ENCODE data around the gene BTRC.

The BTRC gene

DNA sequence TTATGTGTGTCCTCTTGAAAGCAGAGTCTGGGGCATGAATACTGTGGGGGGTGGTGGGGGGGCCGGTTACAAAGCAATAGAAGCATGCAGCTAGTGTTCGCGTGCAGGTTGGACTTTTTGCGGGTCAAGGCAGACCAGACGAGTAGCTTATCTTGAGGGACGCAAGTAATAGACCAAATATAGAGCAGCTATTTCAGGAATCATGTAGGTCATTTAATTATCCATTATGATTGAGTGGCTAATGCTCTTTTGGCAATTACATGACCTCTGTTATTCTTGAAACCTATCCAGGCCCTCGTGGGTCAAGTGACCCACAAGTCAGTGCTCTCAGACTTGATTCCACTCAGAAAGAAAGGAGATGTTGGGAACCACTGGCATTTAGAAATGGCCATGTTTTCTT lies 93.0 kb downstream of the BTRC start:
- no peak for DNase-seq

DNA sequence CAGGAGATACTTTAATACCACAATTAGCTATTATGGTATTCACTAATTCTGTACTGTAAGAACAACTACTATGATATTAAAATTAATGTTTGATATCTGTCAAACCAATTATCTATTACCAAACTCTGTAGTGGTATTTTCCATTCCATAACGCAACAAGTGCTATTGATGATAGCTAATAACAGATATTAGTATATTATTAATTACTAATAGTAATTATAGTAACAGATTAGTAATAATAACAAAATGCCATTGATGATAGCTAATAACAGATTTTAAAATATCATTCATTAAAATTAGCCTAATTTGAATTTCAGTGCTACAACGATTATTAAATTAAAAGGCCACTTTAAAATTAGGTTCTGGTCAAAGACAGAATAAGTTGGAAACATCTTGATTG lies 93.5 kb downstream of the BTRC start:
- DNase-seq, result no peak

DNA sequence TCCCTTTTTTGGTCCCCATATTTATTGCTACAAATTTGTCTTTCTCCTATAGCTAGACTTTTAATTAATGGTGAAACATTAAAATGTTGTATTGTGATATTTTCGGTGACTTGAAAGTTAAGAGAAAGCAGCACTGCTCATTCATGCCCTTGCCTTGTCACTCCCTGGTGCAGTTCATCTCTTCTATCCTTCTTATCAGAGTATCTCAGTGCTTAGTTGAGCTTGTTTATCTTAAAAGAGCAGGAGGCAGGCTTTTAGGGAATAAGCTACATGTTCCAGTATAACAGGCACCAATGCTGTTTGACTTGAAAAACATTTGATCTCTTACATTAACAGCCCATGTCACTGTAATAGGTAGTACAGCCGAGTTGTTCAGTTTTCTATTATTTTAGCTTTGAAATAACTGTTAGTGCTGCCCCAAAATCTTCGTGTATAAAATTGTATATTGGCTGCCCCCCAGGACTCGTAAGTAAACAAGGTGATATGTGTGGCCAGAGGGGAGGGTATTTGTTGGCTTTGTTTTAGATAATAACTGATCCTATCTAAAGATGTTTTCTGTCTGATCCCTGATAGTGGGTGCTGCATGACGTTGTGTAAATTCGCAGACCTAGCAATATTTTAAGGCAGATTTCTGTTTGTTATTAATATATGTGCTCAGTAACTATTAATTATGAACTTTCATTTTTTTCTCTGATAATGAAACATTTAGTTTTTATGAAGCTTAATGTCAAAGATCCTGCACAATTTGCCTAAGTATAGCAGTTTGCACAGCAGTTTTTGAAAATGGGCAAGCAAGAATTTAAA lies 96.5 kb downstream of the BTRC start:
- no peak for DNase-seq

DNA sequence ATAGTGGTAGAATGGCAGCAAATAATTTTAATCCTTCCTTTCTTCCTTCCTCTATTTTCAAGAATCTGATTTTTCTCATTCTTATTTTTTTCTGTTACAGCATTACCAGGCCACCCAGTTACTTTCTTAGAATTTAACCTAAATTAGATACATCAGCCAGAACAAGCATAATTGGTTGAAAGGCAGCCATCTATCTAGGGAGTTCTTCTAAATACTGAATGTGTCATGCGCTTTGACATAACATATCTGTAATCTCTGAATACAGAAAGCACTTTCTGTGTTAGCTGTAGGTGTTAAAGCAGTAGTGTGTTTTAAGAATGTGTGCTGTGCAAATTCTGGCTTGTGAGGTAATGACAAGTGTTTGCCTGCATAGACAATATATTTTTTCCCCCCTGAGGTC lies 97.3 kb downstream of the BTRC start:
- DNase-seq, result no peak

DNA sequence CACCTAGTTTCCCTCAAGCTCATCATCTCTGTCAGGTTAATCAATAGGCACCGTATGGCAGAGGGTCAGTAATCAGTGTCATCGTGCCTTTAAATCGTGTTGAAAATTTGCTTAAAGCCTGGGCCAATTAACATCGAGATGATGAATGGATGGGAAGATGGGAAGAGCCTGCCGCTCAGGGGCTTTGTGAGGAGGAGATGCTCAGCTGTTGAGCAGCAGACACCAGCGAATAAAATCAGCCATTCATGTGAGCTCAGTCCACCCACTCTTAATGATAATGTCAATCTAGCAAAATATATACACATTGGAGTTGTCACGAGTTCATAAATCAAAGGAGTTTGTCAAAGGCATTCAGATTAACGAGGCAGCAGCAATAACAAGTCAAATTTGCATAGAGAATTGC lies 97.7 kb downstream of the BTRC start:
- no peak for DNase-seq

DNA sequence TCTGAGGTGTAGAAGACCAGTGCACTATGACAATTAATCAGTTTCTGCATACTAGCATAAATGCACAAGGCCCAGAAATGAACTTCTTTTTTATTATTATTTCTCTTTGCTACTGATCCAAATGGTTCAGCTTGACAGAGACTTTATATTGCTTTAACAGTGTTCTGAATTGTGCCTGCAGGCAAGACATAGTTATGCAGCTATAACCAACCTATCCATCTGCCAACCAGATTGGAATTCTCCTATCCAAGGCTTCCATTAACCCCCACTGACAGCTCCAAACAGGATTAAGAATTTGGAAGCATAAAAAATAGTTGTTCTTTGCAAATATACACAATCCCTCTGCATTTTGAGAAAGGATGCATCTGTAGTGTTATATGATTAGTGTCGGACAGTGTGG lies 98.2 kb downstream of the BTRC start:
- no peak for DNase-seq

DNA sequence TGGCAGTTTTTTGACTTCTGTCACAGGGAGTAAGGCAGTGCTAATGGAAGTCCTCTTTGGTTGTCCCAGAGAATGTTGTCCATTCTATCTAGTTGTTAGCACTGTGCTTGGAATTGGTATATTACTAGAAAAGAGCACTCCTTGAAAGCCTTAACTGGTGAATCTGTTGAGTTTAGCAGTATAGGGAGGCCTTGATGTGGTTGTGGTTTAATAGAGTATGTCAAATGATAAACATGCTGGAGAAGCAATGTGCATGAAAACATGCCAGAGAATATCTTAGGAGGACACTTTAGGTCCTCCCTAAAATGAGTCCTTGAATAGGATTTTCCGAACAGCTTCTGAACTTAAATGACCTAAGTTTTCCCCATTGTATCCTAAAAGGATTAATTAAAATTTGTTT lies 98.6 kb downstream of the BTRC start:
- no peak for DNase-seq

DNA sequence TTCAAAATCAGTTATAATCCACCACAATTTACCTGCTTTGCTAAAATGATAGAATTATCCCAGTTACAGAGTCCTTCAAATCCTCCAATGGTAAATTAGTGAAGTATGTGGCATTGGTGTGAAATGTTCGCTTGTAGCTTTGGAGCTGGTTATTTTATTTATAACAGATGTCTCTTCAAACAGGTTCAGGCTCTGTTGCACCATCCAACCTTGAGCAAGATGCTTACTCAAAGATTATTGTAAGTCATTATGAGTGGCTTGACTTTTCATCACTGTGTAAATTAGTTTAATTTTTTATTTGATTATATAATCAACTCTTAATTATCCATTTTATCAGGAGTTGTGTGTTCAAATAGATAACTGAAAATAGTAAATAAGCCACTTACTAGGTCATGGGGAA lies 99.4 kb downstream of the BTRC start:
- no peak for DNase-seq

DNA sequence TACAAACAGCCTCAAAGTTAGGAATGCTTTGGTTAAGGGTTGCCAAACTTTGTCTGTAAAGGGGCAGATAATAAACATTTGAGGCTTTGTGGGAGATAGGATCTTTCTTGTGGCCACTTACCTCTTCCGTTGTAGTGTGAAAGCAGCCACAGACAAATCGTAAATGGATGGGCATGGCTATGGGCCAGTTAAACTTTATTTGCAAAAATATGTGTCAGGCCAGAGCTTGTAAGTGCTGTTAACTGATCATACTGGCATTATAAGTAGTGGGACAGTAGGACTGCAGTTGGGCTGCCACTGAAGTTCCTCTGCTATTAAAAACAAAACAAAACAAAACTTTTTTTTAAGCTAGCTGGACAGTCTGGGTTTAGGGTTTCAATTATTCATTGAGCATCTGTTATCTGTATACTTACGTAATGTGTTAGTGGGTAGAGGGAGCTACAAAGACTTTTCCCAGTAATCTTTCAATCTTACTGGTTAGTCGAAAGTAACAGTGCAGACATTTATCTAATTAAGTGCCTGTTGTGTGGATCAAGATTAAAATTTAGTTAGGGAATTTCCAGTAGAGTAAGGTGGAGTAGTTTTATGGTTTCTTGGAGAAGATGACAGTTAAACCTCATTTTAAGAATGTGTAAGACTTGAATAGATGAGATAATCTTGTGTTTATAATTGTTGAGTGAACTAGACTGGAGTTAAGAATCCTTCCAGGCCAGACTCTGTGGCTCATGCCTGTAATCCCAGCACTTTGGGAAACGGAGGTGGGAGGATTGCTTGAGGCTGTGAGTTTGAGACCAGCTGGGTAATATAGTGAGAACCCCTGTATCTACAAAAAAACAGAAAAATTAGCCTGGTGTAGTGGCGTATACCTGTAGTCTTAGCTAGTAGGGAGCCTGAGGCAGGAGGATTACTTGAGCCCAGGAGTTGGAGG lies 100.1 kb downstream of the BTRC start:
- no peak for DNase-seq

DNA sequence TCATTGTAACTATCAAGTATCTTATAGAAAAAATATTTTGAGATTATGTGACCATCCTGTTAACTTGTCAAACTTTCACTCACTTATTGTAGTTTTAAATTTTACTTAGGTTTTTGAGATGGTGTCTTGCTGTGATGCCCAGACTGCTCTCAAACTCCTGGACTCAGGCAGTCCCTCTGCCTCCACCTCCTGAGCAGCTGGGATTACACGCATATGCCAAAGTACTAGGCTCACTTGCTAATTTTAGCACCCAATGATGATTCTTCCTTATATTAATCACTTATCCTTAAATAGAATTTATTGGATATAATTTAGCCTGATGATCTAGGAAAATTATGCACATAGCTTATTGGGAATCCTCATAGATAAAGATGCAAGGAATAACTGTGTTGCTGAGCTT lies 104.9 kb downstream of the BTRC start:
- no peak for DNase-seq

DNA sequence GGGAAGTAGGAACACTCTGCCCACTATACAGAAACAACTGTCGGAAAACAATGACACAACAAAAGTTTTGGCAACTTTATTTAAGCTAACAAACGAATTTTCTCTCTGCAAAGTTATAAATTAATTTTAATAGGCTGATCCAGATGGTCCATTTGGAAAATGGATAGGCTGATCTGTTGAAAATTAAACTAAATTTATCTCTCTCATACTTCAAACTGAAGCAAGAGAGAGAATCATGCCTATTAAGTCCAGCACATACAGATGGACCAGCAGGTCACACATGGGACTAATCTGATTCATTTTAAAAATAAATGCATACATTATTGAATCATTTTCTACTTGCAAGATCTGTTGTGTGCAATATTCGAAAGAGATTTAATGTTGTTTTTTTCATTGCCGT lies 110.1 kb downstream of the BTRC start:
- no peak for DNase-seq

DNA sequence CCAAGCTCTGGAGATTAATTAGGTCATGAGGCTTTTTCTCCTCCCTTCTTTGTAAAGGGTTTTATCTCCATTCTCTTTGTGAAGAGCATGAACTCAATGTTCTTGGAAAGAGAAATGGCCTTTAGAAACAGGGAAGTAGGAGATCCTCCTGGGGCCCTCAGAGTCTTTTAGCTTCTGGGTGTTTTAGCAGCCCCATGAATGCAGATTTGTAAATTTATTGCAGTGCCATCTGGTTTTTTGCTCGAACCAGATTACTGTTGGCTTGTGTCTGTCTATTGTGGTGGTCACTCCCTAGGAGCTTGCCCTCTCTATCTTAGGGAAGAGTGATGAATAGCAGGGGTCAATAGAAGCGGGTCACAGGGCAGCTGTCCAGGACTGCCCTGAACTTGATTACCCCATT lies 110.6 kb downstream of the BTRC start:
- DNase-seq, result no peak

DNA sequence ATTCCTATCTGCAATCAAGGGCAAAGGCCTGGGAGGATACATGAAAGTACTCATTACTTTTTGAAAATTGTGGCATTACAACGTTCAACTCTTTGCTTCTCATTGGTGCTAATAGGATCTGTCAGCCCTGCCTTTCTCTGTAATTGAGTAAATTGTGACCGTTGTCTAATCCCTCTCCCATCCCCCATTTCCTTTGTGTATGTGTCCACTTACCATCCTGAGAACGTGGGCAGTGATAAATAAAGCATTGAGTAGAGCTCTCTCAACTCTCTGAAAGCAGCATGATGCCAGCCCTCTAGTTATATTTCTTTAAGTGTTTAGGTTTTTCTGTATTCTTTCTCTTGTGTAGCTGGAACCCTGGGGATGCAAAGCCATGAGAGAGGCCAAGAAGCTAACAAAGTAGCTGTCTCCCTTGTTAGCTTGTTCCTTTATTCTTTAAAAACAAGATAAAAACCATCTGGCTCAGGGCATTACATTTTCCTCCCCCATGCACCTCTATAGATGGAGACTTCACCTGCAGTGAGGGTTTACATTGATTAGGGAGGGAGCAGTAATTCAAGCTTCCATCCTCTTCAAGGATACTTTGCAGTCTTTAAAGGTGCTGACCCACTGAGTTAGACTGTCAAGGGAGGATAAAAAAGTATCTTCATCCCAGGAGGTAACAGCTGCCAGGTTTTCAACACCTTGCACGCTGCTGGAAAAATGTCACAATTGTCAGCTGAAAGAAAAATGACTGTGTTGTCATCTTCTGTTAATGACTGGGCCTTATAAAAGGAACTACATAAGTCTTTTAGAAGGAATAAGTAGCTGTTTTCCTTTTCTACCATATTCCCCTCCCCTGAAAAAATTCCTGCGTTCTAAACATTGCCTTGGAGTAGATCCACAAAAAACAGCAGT lies 112.3 kb downstream of the BTRC start:
- DNase-seq, result no peak

DNA sequence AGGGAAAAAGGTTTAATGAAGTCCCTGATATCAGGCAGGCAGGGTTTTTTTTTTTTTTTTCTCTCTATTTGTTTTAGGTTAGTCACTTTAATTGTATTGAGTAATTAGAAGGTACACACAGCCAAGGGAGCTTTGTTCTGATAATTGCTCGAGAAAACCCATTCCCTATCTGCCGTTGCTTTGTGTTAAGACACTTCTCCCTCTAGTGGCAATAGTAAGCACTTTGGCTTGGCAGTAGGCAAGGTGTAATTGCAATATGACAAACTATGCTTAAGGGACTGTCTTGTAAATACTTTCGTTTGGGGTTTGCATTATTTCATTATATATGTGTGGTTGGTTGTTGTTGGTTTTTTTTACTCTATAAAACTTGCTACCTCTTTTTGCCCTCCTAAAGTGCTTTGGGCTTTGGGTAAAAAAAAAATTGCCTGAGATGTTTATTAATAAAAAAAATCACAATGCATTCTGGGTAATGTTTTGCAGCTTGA lies 113.4 kb downstream of the BTRC start:
- DNase-seq, result peak; percentile 93

DNA sequence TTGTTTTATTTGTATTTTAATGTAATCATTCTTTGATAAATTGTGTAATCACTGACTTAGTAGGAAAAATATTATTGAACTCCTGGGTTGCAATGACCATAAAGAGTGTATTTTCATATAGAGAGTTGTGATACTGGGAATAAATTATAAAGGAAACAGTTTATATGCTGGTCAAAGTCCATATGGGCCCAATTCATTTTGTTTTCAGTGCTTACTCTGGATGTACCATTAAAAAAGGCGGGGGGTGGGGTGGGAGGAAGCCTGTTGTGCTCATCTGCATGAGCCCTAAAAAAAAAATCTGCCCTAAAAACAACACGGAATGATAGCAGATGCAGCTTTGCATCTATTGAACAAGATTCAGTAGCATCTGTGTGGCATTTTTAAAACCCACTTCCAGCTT lies 114.2 kb downstream of the BTRC start:
- no peak for DNase-seq

DNA sequence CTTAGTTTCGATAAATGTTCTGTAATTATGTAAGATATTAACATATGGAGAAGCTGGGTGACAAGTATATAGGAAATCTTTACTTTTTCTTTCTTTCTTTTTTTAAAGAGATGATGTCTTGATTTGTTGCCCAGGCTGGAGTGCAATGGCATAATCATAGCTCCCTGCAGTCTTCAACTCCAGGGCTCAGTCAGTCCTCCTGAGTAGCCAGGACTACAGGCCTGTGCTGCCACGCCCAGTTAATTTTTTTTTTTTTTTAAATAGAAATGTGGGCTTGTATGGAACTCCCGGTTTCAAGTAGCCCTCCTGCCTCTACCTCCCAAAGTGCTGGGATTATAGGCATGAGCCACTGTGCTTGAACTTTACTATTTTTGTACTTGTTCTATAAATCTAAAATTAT lies 122.4 kb downstream of the BTRC start:
- DNase-seq, result no peak

DNA sequence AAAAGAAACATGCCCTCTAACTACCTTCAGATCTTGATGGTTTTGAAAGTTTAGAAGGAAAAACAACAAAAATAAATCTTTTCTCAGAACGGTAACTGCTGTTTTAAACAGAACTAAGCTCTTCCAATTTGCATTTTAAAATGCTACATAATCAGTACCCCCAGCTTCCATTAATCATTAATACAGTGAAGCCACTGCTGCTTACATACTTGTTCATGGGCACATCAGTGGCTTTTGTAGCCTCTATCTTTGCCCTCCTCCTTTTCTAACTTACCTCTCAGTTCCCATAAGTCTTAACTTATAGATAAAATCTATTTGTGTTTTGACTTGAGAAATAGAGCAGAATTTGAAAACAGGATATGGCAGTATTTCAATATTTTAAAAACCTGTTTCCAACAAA lies 125.0 kb downstream of the BTRC start:
- DNase-seq, result no peak

DNA sequence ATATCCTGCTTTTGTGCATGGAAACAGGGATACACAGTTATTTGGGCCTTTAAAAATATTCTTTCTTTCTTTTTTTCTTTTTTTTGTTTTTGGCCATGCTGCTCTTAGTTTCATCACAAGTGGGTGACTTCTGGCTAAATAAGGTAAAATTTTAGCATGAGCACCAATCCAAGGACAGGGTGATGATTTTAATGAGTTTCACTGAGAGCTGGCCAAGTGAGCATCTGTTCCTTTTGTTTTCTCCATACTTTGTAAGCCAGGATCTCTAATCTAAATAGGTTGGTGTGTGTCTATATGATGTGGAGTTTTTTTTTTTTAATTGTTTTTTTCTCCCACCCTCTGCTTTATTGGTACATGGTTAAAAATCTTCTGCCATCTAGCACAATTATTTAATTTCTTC lies 127.3 kb downstream of the BTRC start:
- DNase-seq, result no peak

DNA sequence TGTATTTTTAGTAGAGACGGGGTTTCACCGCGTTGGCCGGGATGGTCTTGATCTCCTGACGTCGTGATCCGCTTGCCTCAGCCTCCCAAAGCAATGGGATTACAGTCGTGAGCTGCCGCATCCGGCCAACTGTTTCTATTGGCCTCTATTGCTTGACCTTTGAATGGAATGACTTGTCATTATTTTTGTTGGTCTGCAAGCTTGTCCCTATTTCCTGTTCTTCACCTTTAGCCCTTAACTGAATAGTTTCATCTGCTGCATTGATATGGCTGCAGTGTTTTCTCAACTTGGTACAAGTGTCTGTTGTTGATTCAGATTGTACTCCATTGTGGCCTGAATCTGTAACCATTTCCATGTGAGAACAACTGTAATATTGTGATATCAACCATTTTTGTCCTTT lies 128.6 kb downstream of the BTRC start:
- DNase-seq, result no peak

DNA sequence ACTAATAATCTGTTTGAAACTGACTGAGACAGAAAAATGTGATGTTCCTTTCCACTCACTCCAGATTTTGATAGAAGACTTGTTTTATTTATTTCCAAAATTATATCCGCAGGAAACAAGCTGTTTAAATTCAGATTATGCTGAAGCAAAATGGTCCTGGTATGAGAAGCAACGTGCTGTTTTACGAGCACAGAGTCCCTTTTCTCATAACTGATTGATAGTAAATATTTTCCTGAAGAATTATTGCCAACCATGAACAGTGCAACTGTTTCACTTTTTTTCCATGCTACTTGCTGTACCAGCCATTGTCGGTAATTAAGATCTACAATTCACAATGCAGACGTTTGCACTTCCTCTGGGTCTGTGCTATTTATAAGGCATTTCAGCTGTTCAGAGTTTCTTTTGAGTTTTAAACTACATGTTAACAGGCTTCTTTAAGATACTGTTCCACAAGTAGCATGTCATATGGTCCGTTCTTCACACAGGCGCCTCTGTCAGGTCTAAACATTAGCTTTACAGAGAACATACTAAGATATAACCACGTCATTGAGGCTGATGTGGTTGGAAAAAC lies 130.3 kb downstream of the BTRC start:
- no peak for DNase-seq

DNA sequence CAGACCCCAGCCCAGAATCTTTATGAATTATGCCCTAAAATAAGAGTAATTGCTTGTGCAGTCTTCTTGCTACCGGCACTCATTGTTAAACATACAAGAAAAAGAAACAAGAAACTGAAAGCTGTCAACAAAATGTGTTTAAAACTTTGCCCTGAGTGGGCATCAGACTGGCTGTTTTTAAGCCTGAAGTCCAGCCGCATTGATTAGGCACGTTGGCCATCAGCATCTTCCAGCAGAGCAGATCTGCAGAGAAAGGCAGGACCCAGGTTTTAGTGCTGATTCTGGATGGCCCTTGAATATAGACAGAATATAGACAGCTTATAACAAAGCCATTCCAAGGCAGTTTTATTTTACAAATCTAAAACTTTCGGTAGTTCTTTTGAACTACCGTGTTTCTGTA lies 131.2 kb downstream of the BTRC start:
- DNase-seq, result no peak

DNA sequence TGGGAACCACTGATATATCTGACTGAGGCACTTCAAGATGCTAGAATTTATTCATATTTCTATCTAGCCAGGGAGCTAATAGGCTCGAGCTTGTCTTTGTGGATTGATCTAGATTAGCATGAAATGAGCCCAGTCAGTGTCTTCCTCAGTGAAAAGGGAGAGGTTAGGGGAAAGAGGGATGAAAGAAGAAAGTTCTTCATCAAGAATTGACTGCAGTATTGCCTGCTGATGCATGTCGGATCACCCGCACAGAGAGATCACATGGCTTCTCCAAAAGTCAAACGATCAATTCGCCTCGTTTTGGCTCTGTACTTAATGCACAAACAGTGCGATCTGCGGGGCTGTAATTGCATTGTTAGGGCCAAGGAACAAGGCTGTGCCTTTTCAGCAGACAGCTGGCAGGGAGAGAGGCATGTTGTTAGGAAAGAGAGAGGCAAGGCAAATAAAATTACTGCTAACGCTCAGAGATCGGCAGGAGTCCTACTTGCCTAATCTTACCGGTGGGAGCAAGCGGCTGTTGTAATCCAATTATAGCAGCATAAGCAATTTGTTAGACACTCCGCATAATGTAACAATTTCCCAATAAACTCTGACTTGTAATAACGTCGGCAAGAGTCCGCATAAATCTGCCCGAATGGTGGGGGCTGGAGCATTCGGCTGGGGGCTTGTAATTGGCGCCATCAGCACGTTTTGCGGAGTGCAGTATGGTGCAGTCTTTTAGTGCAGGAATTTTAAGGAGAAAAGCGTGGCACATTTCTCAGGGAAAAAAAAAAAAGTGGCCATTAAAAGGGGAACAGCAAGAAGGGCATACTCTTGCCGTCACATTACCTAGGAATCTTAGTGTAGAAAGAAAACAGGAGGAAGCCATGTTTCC lies 132.0 kb downstream of the BTRC start:
- peak; percentile 50 for DNase-seq
